ENCODE results near the gene UBD. TPM values are rescaled to one million over a fixed set of nuclear protein-coding genes. Genes with fewer than 3 reads are reported as not detected.

Gene UBD
- total RNA-seq, 2 donors from 2014 or later = not detected

DNA sequence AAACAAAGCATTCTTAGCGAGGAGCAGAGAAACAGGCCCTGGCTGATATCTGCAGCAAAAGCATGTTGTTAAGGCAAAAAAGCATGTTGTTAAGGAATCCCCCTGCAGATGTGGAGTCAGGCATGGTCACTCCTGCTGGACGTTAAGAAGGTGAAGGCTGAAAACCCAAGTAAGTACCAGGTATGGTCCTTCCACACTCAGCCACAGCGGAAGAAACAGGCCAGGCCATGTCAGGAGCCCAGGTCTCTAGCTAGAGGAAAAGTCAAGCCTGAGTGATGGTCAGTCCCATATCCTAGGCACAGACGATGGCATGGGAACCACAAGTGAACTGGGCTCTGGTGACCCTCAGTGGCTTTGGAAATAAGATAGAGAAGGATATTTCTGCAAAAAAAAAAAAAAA, 39.3 kb downstream of the UBD start:
- Mint-ChIP-seq H3K9me3 (peaks cover 19% of the 10 kb centered on the region), H3K4me1 (no peaks in the 10 kb centered on the region), H3K27me3 (ENCODE audit: insufficient read depth) (no peaks in the 10 kb centered on the region), H3K4me3 (no peak overlapping the region), H3K36me3 (ENCODE audit: low read depth) (no peaks in the 10 kb centered on the region), H3K27ac (no peak overlapping the region)
- WGBS, 2 experiments (ENCODE audit: insufficient coverage in 1 of 2, insufficient read length in 1 of 2) = 84 to 95% methylated on average over 3 to 4 of the region's 4 CpGs
- TF ChIP-seq CTCF (conservative IDR thresholded peaks at IDR 0.05) = no peak
- Histone ChIP-seq H3K4me3 (ENCODE audit: low read length) (no peak overlapping the region), H3K9me3 (ENCODE audit: control insufficient read depth, low read length) (peaks cover 24% of the 10 kb centered on the region), H3K27ac (ENCODE audit: low read depth, low read length) (no peak overlapping the region), H3K4me1 (ENCODE audit: control insufficient read depth, insufficient read depth, low read length) (no peaks in the 10 kb centered on the region), H3K27me3 (ENCODE audit: control insufficient read depth, insufficient read depth, low read length, poor library complexity, severe bottlenecking) (no peaks in the 10 kb centered on the region), H3K9ac (ENCODE audit: extremely low read depth, low read length, poor library complexity, severe bottlenecking) (no peak overlapping the region), H3K36me3 (ENCODE audit: control insufficient read depth, insufficient read depth, low read length) (no peaks in the 10 kb centered on the region)
- peak; percentile 8 for DNase-seq

DNA sequence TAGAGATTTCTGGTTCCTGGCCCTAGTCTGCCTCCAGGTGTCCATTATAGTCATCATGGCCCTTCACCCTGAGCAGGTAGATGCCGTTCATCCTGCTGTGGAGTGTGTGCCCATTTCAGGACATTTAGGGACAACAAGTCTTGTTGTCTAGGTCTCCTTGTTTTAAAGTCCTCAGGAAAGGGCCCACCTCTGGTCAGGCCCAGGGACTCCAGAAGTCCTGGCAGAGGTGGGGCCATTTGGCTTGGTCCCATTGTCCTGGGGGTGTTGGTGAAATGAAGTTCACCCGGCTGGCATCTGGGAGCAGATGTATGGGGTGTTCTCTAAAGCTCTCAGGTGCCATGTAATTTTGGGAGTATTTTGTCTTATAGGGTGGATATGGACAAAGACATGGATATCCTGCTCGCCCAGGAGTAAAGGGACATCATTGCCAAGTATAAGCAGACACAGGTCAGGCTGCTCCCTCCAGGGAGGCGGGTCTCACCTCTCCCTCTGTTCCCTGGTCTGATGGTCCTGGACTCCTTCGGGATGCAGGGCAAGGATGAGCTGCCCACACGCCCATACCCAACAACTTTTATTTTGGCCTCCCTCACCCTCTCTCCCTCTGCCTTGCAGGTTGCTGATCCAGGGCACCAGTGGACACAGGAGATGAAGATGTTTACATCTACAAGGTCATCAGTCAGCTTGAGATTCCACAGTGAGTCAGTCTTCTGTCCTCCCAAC, 40.1 kb downstream of the UBD start:
- H3K4me3 Mint-ChIP-seq = no peak overlapping the region
- Histone ChIP-seq H3K36me3 (ENCODE audit: control insufficient read depth, insufficient read depth, low read length) (no peaks in the 10 kb centered on the region), H3K9ac (ENCODE audit: extremely low read depth, low read length, poor library complexity, severe bottlenecking) (no peak overlapping the region), H3K4me1 (ENCODE audit: control insufficient read depth, insufficient read depth, low read length) (no peaks in the 10 kb centered on the region), H3K4me3 (ENCODE audit: low read length) (no peak overlapping the region), H3K27me3 (ENCODE audit: control insufficient read depth, insufficient read depth, low read length, poor library complexity, severe bottlenecking) (no peaks in the 10 kb centered on the region), H3K9me3 (ENCODE audit: control insufficient read depth, low read length) (peaks cover 19% of the 10 kb centered on the region), H3K27ac (ENCODE audit: low read depth, low read length) (no peak overlapping the region)
- WGBS, 2 experiments (ENCODE audit: insufficient coverage in 1 of 2, insufficient read length in 1 of 2) = 88 to 100% methylated on average over 2 to 6 of the region's 6 CpGs
- H3K9me3 Mint-ChIP-seq = peaks cover 15% of the 10 kb centered on the region
- no peaks in the 10 kb centered on the region for H3K4me1 Mint-ChIP-seq
- H3K27me3 Mint-ChIP-seq (ENCODE audit: insufficient read depth) = no peaks in the 10 kb centered on the region
- no peak for TF ChIP-seq CTCF (conservative IDR thresholded peaks at IDR 0.05)
- DNase-seq = peak; percentile 3
- H3K27ac Mint-ChIP-seq = no peak overlapping the region
- no peaks in the 10 kb centered on the region for H3K36me3 Mint-ChIP-seq (ENCODE audit: low read depth)

GRCh38 chr6:29517728-29518440, 41.6 kb downstream of the UBD start:
- peaks cover 5% of the 10 kb centered on the region for H3K9me3 Mint-ChIP-seq
- H3K4me1 ChIP-seq (ENCODE audit: control insufficient read depth, insufficient read depth, low read length) = no peaks in the 10 kb centered on the region
- DNase-seq = no peak
- H3K36me3 ChIP-seq (ENCODE audit: control insufficient read depth, insufficient read depth, low read length) = no peaks in the 10 kb centered on the region
- H3K27ac Mint-ChIP-seq = no peak overlapping the region
- H3K36me3 Mint-ChIP-seq (ENCODE audit: low read depth) = no peaks in the 10 kb centered on the region
- H3K9ac ChIP-seq (ENCODE audit: extremely low read depth, low read length, poor library complexity, severe bottlenecking) = no peak overlapping the region
- no peaks in the 10 kb centered on the region for H3K4me1 Mint-ChIP-seq
- no peaks in the 10 kb centered on the region for H3K27me3 Mint-ChIP-seq (ENCODE audit: insufficient read depth)
- TF ChIP-seq CTCF (conservative IDR thresholded peaks at IDR 0.05) = no peak
- H3K27ac ChIP-seq (ENCODE audit: low read depth, low read length) = no peak overlapping the region
- 88 to 89% methylated on average over 5 to 7 of the region's 7 CpGs for WGBS, 2 experiments (ENCODE audit: insufficient coverage in 1 of 2, insufficient read length in 1 of 2)
- H3K9me3 ChIP-seq (ENCODE audit: control insufficient read depth, low read length) = peaks cover 5% of the 10 kb centered on the region
- no peaks in the 10 kb centered on the region for H3K27me3 ChIP-seq (ENCODE audit: control insufficient read depth, insufficient read depth, low read length, poor library complexity, severe bottlenecking)
- no peak overlapping the region for H3K4me3 Mint-ChIP-seq
- H3K4me3 ChIP-seq (ENCODE audit: low read length) = no peak overlapping the region
